Naive thymus-derived CD4-positive, alpha-beta T cell (primary cell): Measurements from ENCODE around the gene DPP6. TPM values are rescaled to one million over a fixed set of nuclear protein-coding genes. Genes with fewer than 3 reads are reported as not detected.

Source experiments
- ATAC-seq: fragments of 150-1000 bp; cut with Tn5 transposase; 2 replicates; pipeline ENCODE4 v1.10.0; 2021; ENCODE audit warnings: mild to moderate bottlenecking, moderate library complexity
- CTCF ChIA-PET: fragments of 350-600 bp; sonication (Branson Sonifier 250); formaldehyde crosslinking; loops from one replicate; lab custom pipeline; 2021; ENCODE audit warnings: antibody characterized with exemption; lab: Charles Lee
- POLR2A ChIA-PET: fragments of 350-600 bp; sonication (Branson Sonifier 250); formaldehyde crosslinking; loops from one replicate; lab custom pipeline; 2021; ENCODE audit warnings: antibody characterized with exemption, inconsistent platforms; lab: Charles Lee
- DNase-seq, 9 donors: peaks; one replicate each; pipeline versions ENCODE4 v3.0.0 to v3.0.0-alpha.2; 2020 to 2022; ENCODE audit warnings: mixed read lengths in 1 of 9
- H3K27ac ChIP-seq: one replicate; pipeline ENCODE4 v1.7.0; 2013; ENCODE audit warnings: mild to moderate bottlenecking, low read depth, low read length, moderate library complexity
- H3K27me3 ChIP-seq, 2 donors: one replicate each; pipeline ENCODE4 v1.7.0; 2013; ENCODE audit warnings: low read length in 2 of 2, mild to moderate bottlenecking in 2 of 2, moderate library complexity in 2 of 2; ENCODE audit not compliant: control insufficient read depth in 2 of 2, insufficient read depth in 2 of 2
- H3K36me3 ChIP-seq, 3 experiments: 1 replicate in 2 of 3; 2 replicates in 1 of 3; pipeline ENCODE4 v1.7.0; 2013; ENCODE audit warnings: low read length in 3 of 3, mild to moderate bottlenecking in 3 of 3, moderate library complexity in 1 of 3; ENCODE audit not compliant: insufficient read depth in 3 of 3, control insufficient read depth in 2 of 3
- H3K4me1 ChIP-seq, 2 donors: one replicate each; pipeline ENCODE4 v1.7.0; 2013; ENCODE audit warnings: low read length in 2 of 2, mild to moderate bottlenecking in 2 of 2, moderate library complexity in 1 of 2; ENCODE audit not compliant: control insufficient read depth in 2 of 2, insufficient read depth in 2 of 2
- H3K4me3 ChIP-seq: 2 replicates; pipeline ENCODE4 v1.7.0; 2013; ENCODE audit warnings: mild to moderate bottlenecking, low read length
- H3K9me3 ChIP-seq, 3 experiments: 1 replicate in 2 of 3; 2 replicates in 1 of 3; pipeline ENCODE4 v1.7.0; 2013; ENCODE audit warnings: low read length in 3 of 3; ENCODE audit not compliant: control insufficient read depth in 2 of 3
- H3K27ac Mint-ChIP-seq, 9 donors: one replicate each; pipeline ENCODE4 v1.8.0; 2020 to 2022; ENCODE audit warnings: mixed read lengths in 9 of 9, mild to moderate bottlenecking in 8 of 9, moderate library complexity in 5 of 9, inconsistent platforms in 2 of 9
- H3K27me3 Mint-ChIP-seq, 5 donors: one replicate each; pipeline ENCODE4 v1.8.0; 2021 to 2022; ENCODE audit warnings: mixed read lengths in 5 of 5, mild to moderate bottlenecking in 1 of 5
- H3K36me3 Mint-ChIP-seq, 5 donors: one replicate each; pipeline ENCODE4 v1.8.0; 2020 to 2022; ENCODE audit warnings: mixed read lengths in 5 of 5, mild to moderate bottlenecking in 3 of 5, inconsistent platforms in 1 of 5
- H3K4me1 Mint-ChIP-seq, 7 donors: one replicate each; pipeline ENCODE4 v1.8.0; 2020 to 2022; ENCODE audit warnings: mixed read lengths in 7 of 7, mild to moderate bottlenecking in 3 of 7, inconsistent platforms in 1 of 7
- H3K4me3 Mint-ChIP-seq, 10 donors: one replicate each; pipeline ENCODE4 v1.8.0; 2020 to 2022; ENCODE audit warnings: mild to moderate bottlenecking in 10 of 10, mixed read lengths in 10 of 10, moderate library complexity in 6 of 10, inconsistent platforms in 2 of 10
- H3K9me3 Mint-ChIP-seq, 11 donors: one replicate each; pipeline ENCODE4 v1.8.0; 2020 to 2022; ENCODE audit warnings: mixed read lengths in 11 of 11, mild to moderate bottlenecking in 4 of 11, inconsistent platforms in 1 of 11, moderate library complexity in 1 of 11
- intact Hi-C, 2 donors: fragments of 100-400 bp; cut with micrococcal nuclease; formaldehyde crosslinking; loops; one replicate each; pipeline ENCODE4 v1.15.1; 2023
- polyA plus RNA-seq, 2 donors: library from polyadenylated mRNA; unstranded; fragments of 300-500 nt; fragmentation: Illumina TruSeq; gene quantifications; one replicate each; pipeline ENCODE4 v1.2.3, GENCODE V29; 2021
- total RNA-seq, 6 experiments: library from RNA in 5 of 6; stranded (reverse) in 5 of 6; gene quantifications; 1 replicate in 5 of 6; 2 replicates in 1 of 6; pipeline ENCODE4 v1.2.3 and lab custom pipeline; 2021 to 2026

The DPP6 gene
- total and polyA plus RNA-seq, 7 experiments from 2014 or later = not detected

- no peak overlapping the region for H3K27ac Mint-ChIP-seq
- ChIA-PET CTCF (no interaction called here), POLR2A (no interaction called here)
- no peak overlapping the region for H3K4me3 ChIP-seq
- H3K27me3 Mint-ChIP-seq = peaks cover 3 to 56% (median 19%) of the 10 kb centered on the region in 5 donors
- DNase-seq (no peak), ATAC-seq (no peak)
- no peaks in the 10 kb centered on the region for H3K27me3 ChIP-seq
- peaks cover 0 to 6% (median 0%) of the 10 kb centered on the region in 3 experiments for H3K9me3 ChIP-seq
- no peak overlapping the region for H3K27ac ChIP-seq
- H3K4me1 Mint-ChIP-seq = peaks cover 0 to 1% (median 0%) of the 10 kb centered on the region in 7 donors
- no peaks in the 10 kb centered on the region for H3K36me3 ChIP-seq
- H3K4me3 Mint-ChIP-seq = no peak overlapping the region
- no peaks in the 10 kb centered on the region for H3K4me1 ChIP-seq
- intact Hi-C loops = no loop called here
- H3K36me3 Mint-ChIP-seq = peaks cover 0 to 6% (median 0%) of the 10 kb centered on the region in 5 donors
- H3K9me3 Mint-ChIP-seq = peaks cover 0 to 13% (median 10%) of the 10 kb centered on the region in 11 donors
These were observed 739.4 kb downstream of the DPP6 start for GRCh38 chr7:154791611-154792010.

GRCh38 chr7:154792436-154793055 is 740.3 kb downstream of the DPP6 start:
- Histone ChIP-seq H3K9me3 (peaks cover 0 to 6% (median 0%) of the 10 kb centered on the region in 3 experiments), H3K4me1 (no peaks in the 10 kb centered on the region), H3K4me3 (no peak overlapping the region), H3K27me3 (no peaks in the 10 kb centered on the region), H3K36me3 (no peaks in the 10 kb centered on the region), H3K27ac (no peak overlapping the region)
- ChIA-PET CTCF (no interaction called here), POLR2A (no interaction called here)
- DNase-seq (no peak), ATAC-seq (no peak)
- H3K4me3 Mint-ChIP-seq = no peak overlapping the region
- H3K27ac Mint-ChIP-seq = no peak overlapping the region
- H3K36me3 Mint-ChIP-seq = peaks cover 0 to 6% (median 0%) of the 10 kb centered on the region in 5 donors
- H3K9me3 Mint-ChIP-seq = peaks cover 0 to 10% (median 7%) of the 10 kb centered on the region in 11 donors
- no peaks in the 10 kb centered on the region for H3K4me1 Mint-ChIP-seq
- peaks cover 3 to 61% (median 19%) of the 10 kb centered on the region in 5 donors for H3K27me3 Mint-ChIP-seq
- intact Hi-C loops = no loop called here

DNA sequence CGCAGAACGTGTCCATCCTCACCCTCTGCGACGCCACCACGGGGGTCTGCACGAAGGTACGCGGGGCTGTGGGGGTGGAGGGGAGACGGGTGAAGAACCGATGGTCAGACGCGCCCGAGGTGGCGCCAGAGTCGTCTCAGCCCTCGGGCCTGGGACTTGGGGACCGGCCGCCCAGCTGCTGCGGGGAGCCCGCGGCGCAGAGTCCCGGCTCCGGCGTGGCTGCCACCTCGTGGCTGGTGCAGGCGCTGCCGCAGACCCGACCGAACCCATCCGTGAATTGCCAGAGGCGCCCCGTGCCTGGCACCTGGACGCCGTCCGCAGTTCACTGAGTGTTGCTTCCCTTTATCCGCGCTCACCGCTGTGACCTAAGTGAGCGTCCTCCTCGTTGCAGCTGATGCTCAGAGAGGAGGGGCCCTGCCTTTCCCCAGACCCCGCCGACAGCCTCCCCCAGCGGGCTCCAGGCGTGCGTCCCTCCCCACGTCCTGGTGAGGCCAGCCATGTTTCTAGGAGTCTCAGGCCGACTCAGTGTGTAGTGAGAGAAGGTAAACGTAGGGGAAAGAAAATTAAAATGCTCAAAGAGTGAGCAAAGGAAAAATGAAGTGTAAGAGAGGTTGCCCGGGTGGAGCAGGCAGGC is 742.1 kb downstream of the DPP6 start:
- no peaks in the 10 kb centered on the region for H3K36me3 Mint-ChIP-seq
- peaks cover 3 to 55% (median 11%) of the 10 kb centered on the region in 5 donors for H3K27me3 Mint-ChIP-seq
- ChIA-PET CTCF (no interaction called here), POLR2A (no interaction called here)
- no peak overlapping the region for H3K4me3 ChIP-seq
- ATAC-seq (no peak), DNase-seq (peak in 1 of 9 donors; percentile 25)
- no peaks in the 10 kb centered on the region for H3K4me1 ChIP-seq
- no peak overlapping the region for H3K27ac Mint-ChIP-seq
- no peaks in the 10 kb centered on the region for H3K4me1 Mint-ChIP-seq
- no peaks in the 10 kb centered on the region for H3K27me3 ChIP-seq
- no peaks in the 10 kb centered on the region for H3K9me3 ChIP-seq
- no peaks in the 10 kb centered on the region for H3K36me3 ChIP-seq
- H3K27ac ChIP-seq = no peak overlapping the region
- peaks cover 0 to 3% (median 0%) of the 10 kb centered on the region in 11 donors for H3K9me3 Mint-ChIP-seq
- intact Hi-C loops = no loop called here
- H3K4me3 Mint-ChIP-seq = no peak overlapping the region

DNA sequence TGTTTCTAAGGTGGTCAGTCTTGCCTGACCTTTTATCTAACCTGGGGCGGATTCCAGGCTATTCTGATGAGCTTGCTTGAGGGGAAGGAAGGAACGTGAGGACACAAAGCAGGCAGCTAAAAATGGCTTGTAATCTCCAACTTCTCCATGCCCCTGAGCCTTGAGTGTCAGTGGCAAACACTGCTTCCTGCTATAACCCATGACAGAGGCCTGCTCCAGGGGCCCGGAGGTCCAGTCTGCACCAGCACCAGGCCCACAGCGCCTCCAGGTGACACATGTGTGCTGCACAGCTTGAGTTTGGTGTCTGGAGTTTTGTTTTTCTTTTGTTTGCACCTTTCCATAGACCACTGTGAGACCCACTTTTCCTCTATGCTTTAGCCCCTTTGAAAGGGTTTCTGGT is 742.8 kb downstream of the DPP6 start:
- Histone ChIP-seq H3K4me1 (no peaks in the 10 kb centered on the region), H3K36me3 (no peaks in the 10 kb centered on the region), H3K27ac (no peak overlapping the region), H3K4me3 (no peak overlapping the region), H3K9me3 (no peaks in the 10 kb centered on the region), H3K27me3 (no peaks in the 10 kb centered on the region)
- H3K9me3 Mint-ChIP-seq = peaks cover 0 to 3% (median 0%) of the 10 kb centered on the region in 11 donors
- H3K27ac Mint-ChIP-seq = no peak overlapping the region
- CTCF ChIA-PET = no interaction called here
- ATAC-seq (no peak), DNase-seq (no peak)
- no peak overlapping the region for H3K4me3 Mint-ChIP-seq
- intact Hi-C loops = no loop called here
- POLR2A ChIA-PET = no interaction called here
- H3K27me3 Mint-ChIP-seq = peaks cover 3 to 55% (median 11%) of the 10 kb centered on the region in 5 donors
- no peaks in the 10 kb centered on the region for H3K4me1 Mint-ChIP-seq
- no peaks in the 10 kb centered on the region for H3K36me3 Mint-ChIP-seq

- no peaks in the 10 kb centered on the region for H3K4me1 ChIP-seq
- ATAC-seq = no peak
- Mint-ChIP-seq H3K4me3 (no peak overlapping the region), H3K27me3 (peaks cover 3 to 55% (median 11%) of the 10 kb centered on the region in 5 donors), H3K9me3 (peaks cover 0 to 3% (median 0%) of the 10 kb centered on the region in 11 donors), H3K4me1 (no peaks in the 10 kb centered on the region), H3K36me3 (no peaks in the 10 kb centered on the region), H3K27ac (no peak overlapping the region)
- H3K27me3 ChIP-seq = no peaks in the 10 kb centered on the region
- H3K9me3 ChIP-seq = no peaks in the 10 kb centered on the region
- H3K36me3 ChIP-seq = no peaks in the 10 kb centered on the region
- POLR2A ChIA-PET = no interaction called here
- DNase-seq = no peak
- H3K4me3 ChIP-seq = no peak overlapping the region
- intact Hi-C loops = no loop called here
- CTCF ChIA-PET = no interaction called here
- H3K27ac ChIP-seq = no peak overlapping the region
These were observed 743.2 kb downstream of the DPP6 start for GRCh38 chr7:154795437-154795836.

GRCh38 chr7:154804449-154804848 is 752.3 kb downstream of the DPP6 start:
- ATAC-seq = no peak
- POLR2A ChIA-PET = no interaction called here
- CTCF ChIA-PET = no interaction called here
- peaks cover 0 to 10% (median 3%) of the 10 kb centered on the region in 11 donors for H3K9me3 Mint-ChIP-seq
- no peak overlapping the region for H3K4me3 Mint-ChIP-seq
- Histone ChIP-seq H3K27me3 (no peaks in the 10 kb centered on the region), H3K27ac (no peak overlapping the region), H3K4me1 (no peaks in the 10 kb centered on the region), H3K4me3 (no peak overlapping the region), H3K36me3 (no peaks in the 10 kb centered on the region), H3K9me3 (no peaks in the 10 kb centered on the region)
- intact Hi-C loops = no loop called here
- DNase-seq = no peak
- no peaks in the 10 kb centered on the region for H3K4me1 Mint-ChIP-seq
- H3K36me3 Mint-ChIP-seq = no peaks in the 10 kb centered on the region
- no peak overlapping the region for H3K27ac Mint-ChIP-seq
- peaks cover 0 to 16% (median 4%) of the 10 kb centered on the region in 5 donors for H3K27me3 Mint-ChIP-seq

DNA sequence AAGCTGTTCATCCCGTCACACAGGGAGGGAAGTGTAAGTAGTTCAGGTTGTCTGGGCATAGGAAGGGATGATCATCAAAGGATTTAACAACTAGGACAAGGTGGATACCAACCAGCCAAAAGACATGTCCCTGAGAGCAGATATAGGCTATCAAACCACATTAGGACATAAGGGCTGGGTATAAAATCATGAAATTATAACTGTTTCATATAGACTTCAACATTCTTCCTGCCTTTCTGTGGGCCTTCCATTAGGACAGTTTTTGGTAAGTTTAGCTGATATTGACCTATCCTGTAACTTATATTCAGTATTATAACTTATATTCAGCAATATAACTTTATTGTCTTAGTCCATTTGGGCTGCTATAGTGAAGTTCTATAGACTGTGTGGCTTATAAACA is 759.8 kb downstream of the DPP6 start:
- H3K4me3 Mint-ChIP-seq = no peak overlapping the region
- DNase-seq (no peak), ATAC-seq (no peak)
- Histone ChIP-seq H3K27ac (no peak overlapping the region), H3K9me3 (peaks cover 0 to 14% (median 0%) of the 10 kb centered on the region in 3 experiments), H3K4me3 (no peak overlapping the region), H3K4me1 (no peaks in the 10 kb centered on the region), H3K27me3 (no peaks in the 10 kb centered on the region), H3K36me3 (no peaks in the 10 kb centered on the region)
- H3K4me1 Mint-ChIP-seq = no peaks in the 10 kb centered on the region
- intact Hi-C loops = no loop called here
- ChIA-PET POLR2A (no interaction called here), CTCF (no interaction called here)
- peaks cover 4 to 42% (median 15%) of the 10 kb centered on the region in 11 donors for H3K9me3 Mint-ChIP-seq
- no peaks in the 10 kb centered on the region for H3K36me3 Mint-ChIP-seq
- H3K27ac Mint-ChIP-seq = no peak overlapping the region
- H3K27me3 Mint-ChIP-seq = peaks cover 0 to 24% (median 12%) of the 10 kb centered on the region in 5 donors
